HUES64 (cell line): ENCODE measurements around the gene CSTF3.
"Not testable (repeated sequence)": the region's sequence is repeated elsewhere in the genome, so short reads cannot be mapped to it uniquely, and the experiment has no call there.

Experiments
- H3K27ac ChIP-seq: 2 replicates; pipeline ENCODE4 v1.7.0; 2013; ENCODE audit warnings: low read depth, low read length, inconsistent platforms
- H3K27me3 ChIP-seq: 2 replicates; pipeline ENCODE4 v1.6.1; 2013; ENCODE audit warnings: mild to moderate bottlenecking, low read length; ENCODE audit not compliant: insufficient read depth
- H3K36me3 ChIP-seq: 2 replicates; pipeline ENCODE4 v1.6.1; 2013; ENCODE audit warnings: mild to moderate bottlenecking, low read length; ENCODE audit not compliant: insufficient read depth
- H3K4me1 ChIP-seq: 2 replicates; pipeline ENCODE4 v1.6.1; 2013; ENCODE audit warnings: mild to moderate bottlenecking, low read length, moderate library complexity; ENCODE audit not compliant: insufficient read depth
- H3K4me3 ChIP-seq: 2 replicates; pipeline ENCODE4 v1.5.1; 2013; ENCODE audit warnings: mild to moderate bottlenecking, low read length, moderate library complexity
- H3K9ac ChIP-seq: 2 replicates; pipeline ENCODE4 v1.6.1; 2013; ENCODE audit warnings: mild to moderate bottlenecking, low read depth, low read length
- H3K9me3 ChIP-seq: 2 replicates; pipeline ENCODE4 v1.6.1; 2013; ENCODE audit warnings: low read depth, low read length; ENCODE audit not compliant: insufficient read depth
- WGBS: fragments of 150-250, 120-280 bp; methylation state at CpG from one replicate; pipeline ENCODE4 v1.1.7; 2013; ENCODE audit warnings: missing lambda C conversion rate; 5-methylcytosine and 5-hydroxymethylcytosine counted together

The CSTF3 gene

DNA sequence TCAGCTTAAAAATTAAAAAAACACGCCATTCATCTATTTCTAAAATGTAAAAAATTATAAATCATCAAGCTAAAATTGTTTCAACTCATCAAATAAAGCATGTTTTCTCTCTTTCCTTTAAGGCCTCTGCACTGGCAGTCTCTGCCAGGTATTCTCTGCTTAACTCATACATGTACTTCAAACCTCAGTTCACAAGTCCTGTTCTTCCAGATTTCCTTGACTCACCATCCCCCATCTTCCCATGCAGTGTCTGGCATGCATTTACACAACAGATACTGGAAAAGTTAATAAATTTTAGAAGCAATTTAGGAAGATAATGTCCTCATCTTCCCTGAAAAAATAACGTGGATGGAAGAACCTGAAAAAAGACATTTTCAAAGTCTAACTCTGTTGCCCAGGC is 32.5 kb downstream of the CSTF3 start:
- Histone ChIP-seq H3K27ac (no peak overlapping the region), H3K9ac (no peak overlapping the region), H3K9me3 (no peaks in the 10 kb centered on the region), H3K36me3 (peaks cover 16% of the 10 kb centered on the region), H3K4me1 (peaks cover 31% of the 10 kb centered on the region), H3K27me3 (no peaks in the 10 kb centered on the region), H3K4me3 (no peak overlapping the region)
- WGBS = 89% methylated on average over 2 of the region's 2 CpGs

DNA sequence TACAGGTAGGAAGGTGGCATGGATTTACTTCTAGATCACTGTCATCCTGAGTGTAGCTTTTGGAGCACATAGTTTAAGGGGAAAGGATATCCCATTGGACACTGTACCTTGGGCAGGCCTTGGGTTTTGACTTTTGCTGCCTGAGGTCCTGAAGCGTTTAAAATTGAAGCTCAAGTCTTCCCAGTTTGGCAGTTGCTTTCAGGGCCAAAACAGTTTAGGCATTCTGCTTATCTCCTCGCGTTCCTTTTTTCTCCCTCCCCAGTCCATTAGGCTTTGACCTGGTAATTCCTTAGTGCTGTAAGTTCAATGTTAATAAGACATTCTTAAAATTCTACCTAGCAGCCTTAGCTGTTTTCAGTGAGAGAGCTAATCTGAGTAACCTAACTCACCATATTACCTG is 35.7 kb downstream of the CSTF3 start:
- Histone ChIP-seq H3K27me3 (no peaks in the 10 kb centered on the region), H3K36me3 (peaks cover 13% of the 10 kb centered on the region), H3K9ac (no peak overlapping the region), H3K4me3 (no peak overlapping the region), H3K27ac (peak overlapping the region; percentile 32; the same call in 1 of the 2 replicates), H3K4me1 (peaks cover 36% of the 10 kb centered on the region), H3K9me3 (no peaks in the 10 kb centered on the region)
- WGBS = 96% methylated on average over 3 of the region's 3 CpGs

DNA sequence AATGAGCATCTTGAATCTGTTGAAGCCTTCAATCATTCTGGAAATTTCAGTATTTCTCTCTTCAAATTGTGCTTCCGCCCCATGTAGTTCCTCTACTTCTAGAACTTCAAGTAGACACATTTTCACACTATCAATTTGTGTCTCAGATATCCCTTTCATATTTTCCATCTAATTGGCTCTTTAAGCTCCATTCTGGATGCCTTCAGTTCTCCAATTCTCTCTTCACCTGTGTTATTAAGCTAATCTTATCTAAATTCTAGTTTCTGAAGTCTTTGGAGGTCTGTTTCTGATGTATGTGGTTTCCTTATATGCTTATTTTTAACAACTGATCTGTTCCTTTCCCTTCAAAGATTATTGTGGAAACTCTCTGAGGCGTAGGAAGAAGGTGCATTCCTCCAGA is 36.3 kb downstream of the CSTF3 start:
- Histone ChIP-seq H3K27me3 (no peaks in the 10 kb centered on the region), H3K4me3 (no peak overlapping the region), H3K36me3 (peaks cover 11% of the 10 kb centered on the region), H3K27ac (no peak overlapping the region), H3K4me1 (peaks cover 36% of the 10 kb centered on the region), H3K9me3 (no peaks in the 10 kb centered on the region), H3K9ac (no peak overlapping the region)
- WGBS = 98% methylated on average over 1 of the region's 2 CpGs

DNA sequence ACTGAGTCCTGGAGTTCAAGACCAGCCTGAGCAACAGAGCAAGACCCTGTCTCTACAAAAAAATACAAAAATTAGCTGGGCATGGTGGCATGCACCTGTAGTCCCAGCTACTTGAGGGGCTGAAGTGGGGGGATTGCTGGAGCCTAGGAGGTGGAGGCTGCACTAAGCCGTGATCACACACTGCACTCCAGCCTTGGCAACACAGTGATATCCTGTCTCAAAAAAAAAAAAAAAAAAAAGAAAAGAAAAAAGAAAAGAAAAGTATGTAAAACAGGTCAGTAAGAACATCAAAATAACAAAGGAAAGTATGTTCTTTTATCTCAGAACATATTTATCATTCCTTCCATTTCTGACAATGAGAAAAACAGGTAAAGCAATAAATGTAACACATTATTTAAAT is 38.6 kb downstream of the CSTF3 start:
- H3K4me1 ChIP-seq = peaks cover 31% of the 10 kb centered on the region
- WGBS = 67% methylated on average over 1 of the region's 1 CpG
- peak overlapping the region; percentile 26; the same call in 1 of the 2 replicates for H3K9ac ChIP-seq
- not testable (repeated sequence) for H3K4me3 ChIP-seq, H3K9me3 ChIP-seq, H3K27me3 ChIP-seq
- H3K27ac ChIP-seq = peak overlapping the region; percentile 63
- H3K36me3 ChIP-seq = peaks cover 11% of the 10 kb centered on the region

DNA sequence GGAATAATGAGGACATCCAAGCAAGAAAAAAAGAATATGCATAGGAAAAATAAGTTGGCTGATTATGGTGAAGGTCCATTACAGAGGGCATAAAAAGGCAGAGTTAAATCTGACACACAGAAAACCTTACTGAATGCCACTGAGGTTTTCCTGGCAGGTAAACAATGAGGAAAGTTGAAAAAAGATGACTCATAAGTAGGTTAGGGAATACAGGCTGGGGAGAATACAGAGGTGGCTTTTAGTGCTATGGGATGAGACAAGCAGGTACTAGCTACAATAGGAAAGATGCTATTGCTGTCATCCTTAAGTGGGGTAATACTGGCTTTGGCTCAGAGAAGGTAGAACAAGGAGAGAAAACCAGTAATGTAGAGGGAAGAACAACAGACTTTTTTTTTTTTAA is 44.7 kb downstream of the CSTF3 start:
- H3K27ac ChIP-seq = no peak overlapping the region
- no peak overlapping the region for H3K9ac ChIP-seq
- H3K36me3 ChIP-seq = 0 out of 2 replicates have a peak, but pooled peaks cover 3% of the 10 kb centered on the region
- no peaks in the 10 kb centered on the region for H3K27me3 ChIP-seq
- H3K9me3 ChIP-seq = no peaks in the 10 kb centered on the region
- H3K4me1 ChIP-seq = peaks cover 14% of the 10 kb centered on the region
- no peak overlapping the region for H3K4me3 ChIP-seq

DNA sequence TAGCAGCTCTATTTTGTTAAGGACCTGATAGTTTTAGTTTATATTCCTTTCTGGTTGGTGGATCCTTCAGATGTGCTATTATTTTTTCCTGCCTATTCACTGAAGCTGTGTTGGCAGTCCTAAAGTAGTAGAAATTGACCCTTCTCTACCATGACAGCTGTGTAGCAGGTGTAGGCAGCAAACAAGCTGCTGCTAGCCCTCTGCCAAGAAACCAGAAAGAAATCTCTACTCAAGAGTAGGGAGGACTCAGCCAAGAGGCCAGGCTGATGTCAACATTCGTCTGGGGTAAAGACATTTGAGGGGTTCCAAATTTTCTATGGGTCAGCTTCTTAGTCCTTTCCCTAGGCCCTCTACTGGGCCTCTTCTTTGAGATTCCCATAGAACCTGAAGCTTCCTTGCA is 51.2 kb downstream of the CSTF3 start:
- H3K27ac ChIP-seq = no peak overlapping the region
- 63% methylated on average over 1 of the region's 1 CpG for WGBS
- H3K4me1 ChIP-seq = no peaks in the 10 kb centered on the region
- H3K36me3 ChIP-seq = peaks cover 34% of the 10 kb centered on the region
- H3K27me3 ChIP-seq = no peaks in the 10 kb centered on the region
- no peak overlapping the region for H3K4me3 ChIP-seq
- no peaks in the 10 kb centered on the region for H3K9me3 ChIP-seq
- no peak overlapping the region for H3K9ac ChIP-seq

DNA sequence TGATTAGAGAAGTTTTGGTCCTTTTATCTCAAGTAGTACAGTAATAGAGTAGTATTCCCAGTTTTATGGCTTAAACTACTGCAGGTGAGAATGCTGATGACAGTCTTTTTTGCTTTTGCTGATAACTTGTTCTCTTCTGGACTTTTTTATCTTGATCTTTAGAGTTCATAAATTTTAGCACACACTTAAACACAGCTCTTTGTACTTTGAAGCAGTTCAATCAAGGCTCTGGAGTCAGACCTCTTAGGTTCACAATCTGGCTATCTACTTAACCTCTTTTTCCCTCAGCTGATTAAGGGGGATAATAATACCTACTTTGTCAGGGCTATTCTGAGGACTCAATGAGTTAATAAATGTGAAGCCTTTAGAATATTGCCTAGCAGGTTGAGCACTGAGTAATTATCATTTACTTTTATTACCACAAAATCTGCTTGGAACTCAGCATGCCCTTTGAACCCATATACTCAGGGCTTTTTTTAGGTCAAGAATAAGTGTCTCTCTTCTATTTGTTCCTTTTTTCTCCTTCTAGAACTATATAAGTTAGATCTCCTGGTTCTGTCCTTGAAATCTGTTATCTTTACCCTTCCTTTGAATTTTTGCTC is 51.9 kb downstream of the CSTF3 start:
- H3K27ac ChIP-seq = no peak overlapping the region
- no peak overlapping the region for H3K9ac ChIP-seq
- peaks cover 41% of the 10 kb centered on the region for H3K36me3 ChIP-seq
- H3K9me3 ChIP-seq = no peaks in the 10 kb centered on the region
- H3K4me1 ChIP-seq = no peaks in the 10 kb centered on the region
- H3K27me3 ChIP-seq = no peaks in the 10 kb centered on the region
- H3K4me3 ChIP-seq = no peak overlapping the region

DNA sequence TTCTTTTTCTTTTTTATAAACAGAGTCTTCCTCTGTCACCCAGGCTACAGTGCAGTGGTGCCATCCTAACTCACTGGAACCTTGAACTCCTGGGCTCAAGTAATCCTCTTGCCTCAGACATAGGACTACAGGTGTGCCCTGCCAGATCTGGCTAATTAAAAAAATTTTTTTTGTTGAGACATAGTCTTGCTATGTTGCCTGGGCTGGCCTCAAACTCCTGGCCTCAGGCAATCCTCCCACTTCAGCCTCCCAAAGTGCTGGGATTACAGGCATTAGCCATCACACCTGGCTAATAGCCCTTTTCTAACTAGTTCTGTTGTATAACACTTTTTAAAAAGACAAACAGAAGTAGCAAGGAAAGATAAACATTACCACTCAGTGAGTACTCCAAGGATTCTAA is 57.4 kb downstream of the CSTF3 start:
- Histone ChIP-seq H3K27ac (no peak overlapping the region), H3K9me3 (no peaks in the 10 kb centered on the region), H3K36me3 (peaks cover 90% of the 10 kb centered on the region), H3K27me3 (no peaks in the 10 kb centered on the region), H3K4me3 (no peak overlapping the region), H3K4me1 (no peaks in the 10 kb centered on the region), H3K9ac (no peak overlapping the region)

DNA sequence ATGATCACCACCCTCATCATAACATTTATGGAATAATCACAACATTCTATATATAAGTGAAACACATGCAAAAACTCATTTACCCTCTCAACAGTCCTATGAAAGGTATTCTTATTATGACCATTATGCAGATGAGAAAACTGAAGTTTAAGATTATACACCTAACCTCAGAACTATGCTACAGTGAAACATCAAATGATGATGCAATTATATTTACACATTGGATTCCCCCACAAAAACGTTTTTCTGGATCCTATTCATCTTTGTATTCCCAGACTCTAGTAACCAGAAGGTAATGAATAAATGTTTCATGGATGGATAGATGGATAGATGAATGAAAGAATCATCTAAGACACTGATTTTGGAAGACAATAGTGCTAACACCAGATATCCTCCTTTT is 67.1 kb downstream of the CSTF3 start:
- peaks cover 93% of the 10 kb centered on the region for H3K36me3 ChIP-seq
- H3K27ac ChIP-seq = no peak overlapping the region
- no peaks in the 10 kb centered on the region for H3K27me3 ChIP-seq
- WGBS = no CpG with 5 or more reads among the region's 1 CpG
- H3K9ac ChIP-seq = no peak overlapping the region
- no peaks in the 10 kb centered on the region for H3K4me1 ChIP-seq
- H3K9me3 ChIP-seq = no peaks in the 10 kb centered on the region
- no peak overlapping the region for H3K4me3 ChIP-seq

DNA sequence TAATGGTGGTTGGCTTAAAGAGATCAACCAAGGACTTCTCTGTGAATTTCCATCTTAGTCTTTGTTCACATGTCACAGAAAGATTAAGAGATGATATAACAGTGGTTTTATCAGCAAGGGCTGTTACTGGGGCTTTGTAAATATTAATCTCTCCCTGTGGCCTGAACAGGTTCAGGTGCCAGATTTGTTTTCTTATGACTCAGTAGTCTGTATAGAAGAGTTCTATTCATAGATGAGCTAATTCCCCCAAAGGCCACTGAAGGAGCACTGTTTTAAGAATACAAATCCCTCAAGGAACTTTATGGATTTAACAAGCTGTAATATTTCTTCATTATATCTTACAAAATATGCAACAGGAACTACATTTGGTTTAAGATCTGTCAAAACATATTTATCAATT is 71.5 kb downstream of the CSTF3 start:
- Histone ChIP-seq H3K27me3 (no peaks in the 10 kb centered on the region), H3K9me3 (no peaks in the 10 kb centered on the region), H3K36me3 (peaks cover 88% of the 10 kb centered on the region), H3K27ac (no peak overlapping the region), H3K9ac (no peak overlapping the region), H3K4me1 (no peaks in the 10 kb centered on the region), H3K4me3 (no peak overlapping the region)

DNA sequence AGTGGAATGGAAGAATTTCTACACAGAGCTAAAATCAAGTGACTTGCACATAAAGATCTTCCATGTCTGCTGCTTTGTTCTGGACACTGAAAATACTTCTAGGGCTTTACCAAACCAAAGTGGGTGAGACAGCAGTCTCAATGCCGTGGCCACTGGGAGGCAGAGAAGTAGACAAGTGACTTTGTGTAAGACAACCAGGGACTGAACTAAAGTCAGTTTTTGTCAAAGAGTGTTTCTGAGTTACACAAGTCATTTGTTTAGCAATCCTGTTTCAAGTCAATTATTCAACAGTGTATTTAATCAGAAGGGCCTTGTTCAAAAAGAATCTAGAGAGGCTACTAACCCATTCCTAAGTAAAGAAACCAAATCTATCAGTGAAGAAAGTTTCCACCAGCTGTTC is 75.3 kb downstream of the CSTF3 start:
- Histone ChIP-seq H3K27ac (no peak overlapping the region), H3K4me3 (no peak overlapping the region), H3K4me1 (no peaks in the 10 kb centered on the region), H3K9me3 (no peaks in the 10 kb centered on the region), H3K36me3 (peaks cover 85% of the 10 kb centered on the region), H3K27me3 (no peaks in the 10 kb centered on the region), H3K9ac (no peak overlapping the region)
- WGBS = 93% methylated on average over 1 of the region's 1 CpG

DNA sequence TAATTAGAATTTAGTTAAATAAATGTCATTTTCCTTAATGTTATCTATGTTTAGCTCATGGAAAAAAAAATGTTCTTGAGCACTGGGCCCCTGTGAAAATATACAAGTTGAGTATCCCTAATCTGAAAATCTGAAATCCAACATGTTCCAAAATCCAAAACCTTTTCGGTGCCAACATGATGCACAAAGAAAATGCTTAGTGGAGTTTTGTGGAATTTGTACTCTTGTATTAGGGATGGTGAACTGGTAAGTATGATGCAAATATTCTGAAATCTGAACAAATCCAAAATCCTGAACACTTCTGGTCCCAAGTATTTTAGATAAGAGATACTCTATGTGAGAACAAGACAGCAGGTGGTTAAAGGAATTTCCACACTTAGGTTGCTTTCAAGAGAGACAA is 77.4 kb downstream of the CSTF3 start:
- Histone ChIP-seq H3K9me3 (no peaks in the 10 kb centered on the region), H3K27me3 (no peaks in the 10 kb centered on the region), H3K27ac (no peak overlapping the region), H3K9ac (no peak overlapping the region), H3K36me3 (peaks cover 70% of the 10 kb centered on the region), H3K4me3 (no peak overlapping the region), H3K4me1 (no peaks in the 10 kb centered on the region)
- 88% methylated on average over 1 of the region's 1 CpG for WGBS
